ENCODE data around the gene SLC30A7.

The SLC30A7 gene

GRCh38 chr1:100874433-100874832 lies 21.5 kb upstream of the SLC30A7 start:
- ChIA-PET POLR2A (ENCODE audit: low non-redundant PET) (no interaction called here), CTCF (no interaction called here)
- TF ChIP-seq CTCF (conservative IDR thresholded peaks at IDR 0.05; ENCODE audit: low read depth): no peak
- H3K27ac ChIP-seq: no peak overlapping the region
- no peak for DNase-seq (ENCODE audit: low spot score)

GRCh38 chr1:100875228-100875627 lies 20.7 kb upstream of the SLC30A7 start:
- DNase-seq (ENCODE audit: low spot score): no peak
- TF ChIP-seq CTCF (conservative IDR thresholded peaks at IDR 0.05; ENCODE audit: low read depth): no peak
- ChIA-PET POLR2A (ENCODE audit: low non-redundant PET) (no interaction called here), CTCF (no interaction called here)
- H3K27ac ChIP-seq: no peak overlapping the region

- no peak overlapping the region for H3K27ac ChIP-seq
- ChIA-PET CTCF (interaction anchor here (0.6 kb wide), 1 partner anchor 417 kb away, joined by 3 read pairs; no protein-coding TSS in a partner anchor), POLR2A (ENCODE audit: low non-redundant PET) (no interaction called here)
- TF ChIP-seq CTCF (conservative IDR thresholded peaks at IDR 0.05; ENCODE audit: low read depth): no peak
- DNase-seq (ENCODE audit: low spot score): no peak
Measured at GRCh38 chr1:100876291-100876690, 19.6 kb upstream of the SLC30A7 start.

- no peak for DNase-seq (ENCODE audit: low spot score)
- TF ChIP-seq CTCF (conservative IDR thresholded peaks at IDR 0.05; ENCODE audit: low read depth): no peak
- no peak overlapping the region for H3K27ac ChIP-seq
- POLR2A ChIA-PET (ENCODE audit: low non-redundant PET): interaction anchor here (0.6 kb wide), 1 partner anchor 597 kb away, joined by 3 read pairs; no protein-coding TSS in a partner anchor
- CTCF ChIA-PET: no interaction called here
Measured at GRCh38 chr1:100879422-100879821, 16.5 kb upstream of the SLC30A7 start.

- TF ChIP-seq CTCF (conservative IDR thresholded peaks at IDR 0.05; ENCODE audit: low read depth): no peak
- CTCF ChIA-PET: interaction anchor here (0.7 kb wide), 1 partner anchor 1980 kb away, joined by 3 read pairs; no protein-coding TSS in a partner anchor
- no peak for DNase-seq (ENCODE audit: low spot score)
- no peak overlapping the region for H3K27ac ChIP-seq
- POLR2A ChIA-PET (ENCODE audit: low non-redundant PET): no interaction called here
Measured at GRCh38 chr1:100881687-100882086, 14.2 kb upstream of the SLC30A7 start.

GRCh38 chr1:100882698-100883097 lies 13.2 kb upstream of the SLC30A7 start:
- CTCF ChIA-PET: no interaction called here
- POLR2A ChIA-PET (ENCODE audit: low non-redundant PET): no interaction called here
- no peak for DNase-seq (ENCODE audit: low spot score)
- H3K27ac ChIP-seq: no peak overlapping the region
- no peak for TF ChIP-seq CTCF (conservative IDR thresholded peaks at IDR 0.05; ENCODE audit: low read depth)

All from RWPE1 (cell line).